Measurements from ENCODE around the gene UNC119.

GRCh38 chr17:28572259-28573039 is 20.0 kb upstream of the UNC119 start:
- TF ChIP-seq POLR2A (IDR thresholded peaks at IDR 0.05; ENCODE audit: borderline replicate concordance, extremely low read depth, insufficient read depth, insufficient read length) (no peak), RAD21 (IDR thresholded peaks at IDR 0.05; ENCODE audit: low read depth) (no peak), ELF1 (IDR thresholded peaks at IDR 0.05; ENCODE audit: borderline replicate concordance, low read depth) (no peak), CTCF (IDR thresholded peaks at IDR 0.05 in 2 of 3, conservative IDR thresholded peaks at IDR 0.05 in 1 of 3; ENCODE audit: borderline replicate concordance in 1 of 3, insufficient read depth in 1 of 3, low read depth in 2 of 3, low read length in 2 of 3) (no peak), EZH2phosphoT487 (IDR thresholded peaks at IDR 0.05; ENCODE audit: borderline replicate concordance) (no peak), EGR1 (IDR thresholded peaks at IDR 0.05; ENCODE audit: low read depth) (no peak), POLR2AphosphoS5 (IDR thresholded peaks at IDR 0.05; ENCODE audit: low read depth, low read length) (no peak; the same call in 1 of the 2 replicates), TCF7L2 (IDR thresholded peaks at IDR 0.05; ENCODE audit: borderline replicate concordance, extremely low read depth, insufficient read depth, insufficient read length) (no peak)

All from HCT116 (cell line).